ENCODE data around the gene SORCS3. TPM values are rescaled to one million over a fixed set of nuclear protein-coding genes. Genes with fewer than 3 reads are reported as not detected.

Gene SORCS3
- total and polyA plus RNA-seq, 2 of the 13 experiments (the other 11 are each of a cell fraction or from before 2014, with no cell fraction given): 0.07 TPM; not detected in 1

DNA sequence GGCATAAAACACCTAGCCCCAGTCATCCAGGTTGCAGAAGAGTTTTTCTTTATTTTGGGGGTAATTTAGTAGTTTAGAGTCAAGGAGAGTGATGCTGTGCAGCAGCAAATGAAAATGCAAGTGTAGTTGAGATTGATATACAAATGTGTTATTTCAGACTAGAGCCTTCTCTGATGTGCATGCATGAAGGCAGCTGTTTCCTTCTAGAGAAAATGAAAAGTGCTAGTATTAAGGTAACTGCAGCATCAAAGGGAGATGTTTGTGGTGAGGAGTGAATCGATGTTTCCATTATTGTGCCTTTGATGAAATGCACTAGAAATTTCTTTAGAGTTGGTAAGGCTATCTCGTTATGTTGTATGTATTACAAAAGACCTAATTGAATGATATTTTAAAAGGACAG is 339.3 kb downstream of the SORCS3 start:
- in situ Hi-C loops (cut with HindIII; ENCODE audit: extremely low pct_ligation_motif_present, low pct_unique_long_range_greater_than_20kb) (no loop called here), intact Hi-C loops (cut with micrococcal nuclease; ENCODE audit: unreplicated experiment) (no loop called here)
- no peaks in the 10 kb centered on the region for H3K4me1 ChIP-seq (ENCODE audit: insufficient read depth, low read length)
- H3K9ac ChIP-seq (ENCODE audit: insufficient read depth, low read depth, low read length): no peak overlapping the region
- H4K20me1 ChIP-seq (ENCODE audit: insufficient read depth, low read length): no peaks in the 10 kb centered on the region
- no TSS peak for BruUV-seq (replicated peaks)
- no peak overlapping the region for H3K4me2 ChIP-seq (ENCODE audit: low read depth, low read length)
- no peak overlapping the region for H2AFZ ChIP-seq (ENCODE audit: low read length)
- ChIA-PET CTCF (ENCODE audit: low intra/inter-chr PET ratio, low total read pairs) (no interaction called here), POLR2A (no interaction called here)
- H3K36me3 ChIP-seq (replicated peaks in 1 of 2; ENCODE audit: control insufficient read depth in 1 of 2, insufficient read depth in 2 of 2, low read length in 2 of 2): no peaks in the 10 kb centered on the region
- H3K27ac ChIP-seq (ENCODE audit: extremely low read length, insufficient read depth, low read length): no peak overlapping the region
- H3K27me3 ChIP-seq (ENCODE audit: control insufficient read depth in 1 of 2, insufficient read depth in 2 of 2, low read length in 2 of 2): no peaks in the 10 kb centered on the region
- FAIRE-seq: no peak
- WGBS (ENCODE audit: low lambda C conversion rate): 5% methylated on average over 2 of the region's 2 CpGs
- H3K9me3 ChIP-seq (ENCODE audit: low read length): no peaks in the 10 kb centered on the region
- no peak overlapping the region for H3K4me3 ChIP-seq (replicated peaks in 1 of 3; ENCODE audit: insufficient read depth in 1 of 3, low read depth in 2 of 3, low read length in 3 of 3)
- no peak for ATAC-seq
- DNase-seq (ENCODE audit: low spot score): no peak
- TF ChIP-seq ZFP1 (CRISPR knock-in tag; IDR thresholded peaks at IDR 0.05): no peak
- TF ChIP-seq ZNF17 (CRISPR knock-in tag; IDR thresholded peaks at IDR 0.05): no peak
- no peak for TF ChIP-seq ZNF383 (CRISPR knock-in tag; IDR thresholded peaks at IDR 0.05; ENCODE audit: borderline replicate concordance)
- no peak for TF ChIP-seq PHF20 (CRISPR knock-in tag; IDR thresholded peaks at IDR 0.05)
- TF ChIP-seq ZNF674 (CRISPR knock-in tag; IDR thresholded peaks at IDR 0.05; ENCODE audit: low read depth): no peak
- TF ChIP-seq ZNF12 (CRISPR knock-in tag; IDR thresholded peaks at IDR 0.05): no peak
- TF ChIP-seq, protein P1, sequence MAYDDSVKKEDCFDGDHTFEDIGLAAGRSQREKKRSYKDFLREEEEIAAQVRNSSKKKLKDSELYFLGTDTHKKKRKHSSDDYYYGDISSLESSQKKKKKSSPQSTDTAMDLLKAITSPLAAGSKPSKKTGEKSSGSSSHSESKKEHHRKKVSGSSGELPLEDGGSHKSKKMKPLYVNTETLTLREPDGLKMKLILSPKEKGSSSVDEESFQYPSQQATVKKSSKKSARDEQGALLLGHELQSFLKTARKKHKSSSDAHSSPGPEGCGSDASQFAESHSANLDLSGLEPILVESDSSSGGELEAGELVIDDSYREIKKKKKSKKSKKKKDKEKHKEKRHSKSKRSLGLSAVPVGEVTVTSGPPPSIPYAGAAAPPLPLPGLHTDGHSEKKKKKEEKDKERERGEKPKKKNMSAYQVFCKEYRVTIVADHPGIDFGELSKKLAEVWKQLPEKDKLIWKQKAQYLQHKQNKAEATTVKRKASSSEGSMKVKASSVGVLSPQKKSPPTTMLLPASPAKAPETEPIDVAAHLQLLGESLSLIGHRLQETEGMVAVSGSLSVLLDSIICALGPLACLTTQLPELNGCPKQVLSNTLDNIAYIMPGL (CRISPR knock-in tag; IDR thresholded peaks at IDR 0.05; ENCODE audit: borderline replicate concordance in 1 of 2, low read depth in 1 of 2): no peak
- no peak for TF ChIP-seq TOE1 (CRISPR knock-in tag; IDR thresholded peaks at IDR 0.05)
- no peak for TF ChIP-seq HNF4G (IDR thresholded peaks at IDR 0.05; ENCODE audit: borderline replicate concordance, low read depth, low read length)
- no peak for TF ChIP-seq HNF4G (CRISPR knock-in tag; IDR thresholded peaks at IDR 0.05; ENCODE audit: borderline replicate concordance, low read depth)
- TF ChIP-seq SMAD1 (CRISPR knock-in tag; IDR thresholded peaks at IDR 0.05; ENCODE audit: borderline replicate concordance, low read depth): no peak
- no peak for TF ChIP-seq XRCC5 (optimal IDR thresholded peaks at IDR 0.05; ENCODE audit: low read length)
- no peak for TF ChIP-seq NR2F6 (IDR thresholded peaks at IDR 0.05)
- TF ChIP-seq NR2F6 (CRISPR knock-in tag; IDR thresholded peaks at IDR 0.05): no peak
- no peak for TF ChIP-seq ZNF331 (CRISPR knock-in tag; IDR thresholded peaks at IDR 0.05)
- TF ChIP-seq, protein P2, sequence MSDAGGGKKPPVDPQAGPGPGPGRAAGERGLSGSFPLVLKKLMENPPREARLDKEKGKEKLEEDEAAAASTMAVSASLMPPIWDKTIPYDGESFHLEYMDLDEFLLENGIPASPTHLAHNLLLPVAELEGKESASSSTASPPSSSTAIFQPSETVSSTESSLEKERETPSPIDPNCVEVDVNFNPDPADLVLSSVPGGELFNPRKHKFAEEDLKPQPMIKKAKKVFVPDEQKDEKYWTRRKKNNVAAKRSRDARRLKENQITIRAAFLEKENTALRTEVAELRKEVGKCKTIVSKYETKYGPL (CRISPR knock-in tag; IDR thresholded peaks at IDR 0.05): no peak
- no peak for TF ChIP-seq HHEX (CRISPR knock-in tag; IDR thresholded peaks at IDR 0.05)
- no peak for TF ChIP-seq ZFP62 (CRISPR knock-in tag; IDR thresholded peaks at IDR 0.05)
- TF ChIP-seq KLF6 (CRISPR knock-in tag; IDR thresholded peaks at IDR 0.05): no peak
- no peak for TF ChIP-seq ZBTB1 (CRISPR knock-in tag; IDR thresholded peaks at IDR 0.05; ENCODE audit: borderline replicate concordance)
- TF ChIP-seq ZNF34 (CRISPR knock-in tag; IDR thresholded peaks at IDR 0.05; ENCODE audit: borderline replicate concordance): no peak
- no peak for TF ChIP-seq TARDBP (CRISPR knock-in tag; IDR thresholded peaks at IDR 0.05)
- no peaks in the 10 kb centered on the region for H3K79me2 ChIP-seq (ENCODE audit: insufficient read depth, low read length)

Measured in HepG2 (cell line).